GM15510 (cell line): ENCODE measurements around the gene SMAP2.

Source experiments
- POLR2A ChIP-seq: IDR thresholded peaks from 3 replicates; pipeline ENCODE4 v1.6.1; 2011; ENCODE audit warnings: borderline replicate concordance; ENCODE audit not compliant: insufficient read length; ENCODE audit errors: extremely low read depth

Gene SMAP2

DNA sequence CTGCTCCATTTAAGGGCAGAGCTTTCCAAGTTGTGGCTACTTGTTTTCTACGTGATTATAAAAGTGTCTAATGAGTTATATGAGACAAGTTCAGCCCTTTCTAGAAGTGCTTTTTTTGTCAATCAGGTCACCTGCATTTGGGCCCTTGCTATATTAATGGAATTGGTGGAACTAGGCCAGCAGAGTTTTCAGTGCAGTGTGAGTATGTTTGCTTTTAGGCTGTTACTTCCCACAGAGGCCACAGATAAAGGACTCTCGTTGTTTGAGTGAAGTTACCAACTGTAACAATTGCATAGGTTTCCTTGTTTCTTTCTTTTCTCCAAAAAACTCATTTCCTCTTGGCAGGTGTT lies 10.9 kb downstream of the SMAP2 start:
- no peak for TF ChIP-seq POLR2A

DNA sequence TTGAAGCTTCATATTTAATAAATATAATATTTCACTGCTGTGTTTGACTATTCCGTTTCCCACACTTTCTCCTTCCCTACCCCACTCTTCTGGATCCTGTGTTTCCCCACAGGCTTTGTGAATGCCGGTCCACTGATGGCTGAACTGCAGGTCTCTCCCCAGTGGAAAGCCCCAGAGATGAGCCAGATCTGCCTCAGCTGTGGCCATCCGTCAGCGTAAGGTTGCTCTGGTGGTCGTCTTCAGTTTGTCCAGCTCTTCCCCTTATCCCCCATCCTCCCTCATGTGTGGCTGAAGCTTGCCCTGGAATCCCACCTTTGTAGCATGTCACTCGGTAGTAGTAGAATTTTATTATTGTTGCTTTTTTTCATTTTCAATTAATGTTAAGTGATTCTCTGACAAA lies 11.4 kb downstream of the SMAP2 start:
- TF ChIP-seq POLR2A, result no peak

DNA sequence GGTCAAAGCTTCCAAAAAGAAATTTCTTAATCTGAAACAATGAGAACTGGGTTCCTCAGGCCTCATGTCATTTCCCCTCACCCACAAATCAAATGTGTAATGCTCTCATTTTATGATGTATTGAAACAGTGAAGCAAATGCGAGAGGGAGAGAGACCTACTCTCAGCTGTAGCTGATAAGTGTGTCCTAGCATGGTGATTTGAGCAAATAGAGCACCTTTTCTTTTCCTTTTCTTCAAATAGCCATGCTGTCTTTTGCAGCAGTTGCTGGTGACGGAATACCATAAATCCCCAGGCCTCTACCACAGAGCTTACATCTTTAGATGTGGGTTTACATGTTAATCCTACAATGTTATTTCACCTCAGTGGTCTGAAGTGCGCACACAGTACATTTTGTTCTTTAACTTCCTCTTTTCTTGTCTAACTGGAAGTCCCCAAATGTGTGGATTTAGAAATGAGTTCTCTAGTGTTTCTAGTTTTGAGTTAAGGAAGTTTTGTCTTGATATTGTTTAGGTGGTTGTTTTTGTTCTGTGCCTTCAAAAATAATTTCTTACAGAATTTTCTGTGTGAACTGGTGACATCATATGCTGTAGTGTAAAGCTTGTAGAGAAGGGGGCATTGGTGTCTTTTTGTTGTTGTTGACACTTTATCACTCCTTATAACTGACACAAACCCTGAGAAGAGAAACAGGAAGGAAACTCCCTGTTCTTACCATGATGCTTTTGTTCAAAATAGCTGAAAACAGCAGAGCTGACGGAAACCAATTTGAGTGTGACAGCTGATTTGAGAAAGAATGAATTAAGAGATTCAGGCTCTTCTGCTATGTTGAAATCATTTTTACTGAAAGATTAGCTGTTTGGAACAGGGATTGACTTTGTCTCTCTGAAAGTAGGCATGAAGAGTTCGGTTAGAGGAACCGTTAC lies 12.2 kb downstream of the SMAP2 start:
- no peak for TF ChIP-seq POLR2A

DNA sequence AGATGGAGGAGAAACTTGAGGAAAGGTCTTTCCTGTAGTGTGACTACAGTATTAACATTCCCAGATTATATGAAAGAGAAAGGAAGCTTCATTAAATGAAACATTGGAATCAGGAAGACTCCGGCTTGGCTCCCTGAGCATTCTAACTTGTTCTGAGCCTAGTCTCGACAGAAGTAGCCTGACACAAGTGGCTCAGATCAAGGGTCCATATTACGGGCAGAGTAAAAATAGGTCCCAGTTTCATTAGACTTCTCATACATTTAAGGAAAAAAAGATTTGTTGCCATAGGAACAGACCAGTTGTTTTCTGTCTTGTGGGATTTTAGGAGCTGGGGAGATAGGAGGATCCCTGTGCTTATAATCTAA lies 12.8 kb downstream of the SMAP2 start:
- no peak for TF ChIP-seq POLR2A

DNA sequence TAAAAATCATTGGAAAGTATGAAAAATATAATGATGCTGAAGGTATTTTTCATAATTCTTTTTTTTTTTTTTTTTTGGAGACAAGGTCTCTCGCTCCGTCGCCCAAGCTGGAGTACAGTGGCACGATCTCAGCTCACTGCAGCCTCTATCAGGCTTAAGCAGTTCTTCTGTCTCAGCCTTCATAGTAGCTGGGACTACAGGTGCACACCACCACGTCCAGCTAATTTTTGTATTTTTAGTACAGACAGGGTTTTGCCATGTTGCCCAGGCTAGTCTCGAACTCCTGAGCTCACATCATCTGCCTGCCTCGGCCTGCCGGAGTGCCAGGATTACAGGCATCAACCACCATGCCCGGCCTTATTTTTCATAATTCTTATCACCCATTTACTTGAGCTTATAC lies 13.3 kb downstream of the SMAP2 start:
- TF ChIP-seq POLR2A, result no peak

DNA sequence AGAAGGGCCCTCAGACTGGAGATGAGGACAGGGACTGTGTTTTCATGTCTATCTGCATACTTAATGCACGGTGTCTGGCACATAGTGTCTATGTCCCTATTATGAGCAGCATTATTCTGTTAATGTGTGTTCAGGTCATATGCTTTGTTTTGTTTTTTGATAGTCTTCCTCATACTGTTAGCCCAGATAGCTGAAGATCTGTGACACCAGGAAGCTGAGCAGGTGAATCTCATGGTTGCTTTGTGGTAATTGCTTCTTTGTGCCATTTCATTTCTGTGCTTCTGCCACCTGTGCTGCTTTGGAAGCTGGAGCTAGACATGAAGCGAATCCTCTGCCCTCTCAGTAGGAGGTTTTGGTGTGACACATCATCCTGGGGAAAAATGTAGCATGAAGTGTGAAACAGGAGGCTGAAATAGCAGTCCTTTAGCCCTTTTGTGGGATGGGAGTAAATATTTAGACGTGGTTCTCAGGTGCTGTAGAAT lies 15.8 kb downstream of the SMAP2 start:
- TF ChIP-seq POLR2A, result no peak

DNA sequence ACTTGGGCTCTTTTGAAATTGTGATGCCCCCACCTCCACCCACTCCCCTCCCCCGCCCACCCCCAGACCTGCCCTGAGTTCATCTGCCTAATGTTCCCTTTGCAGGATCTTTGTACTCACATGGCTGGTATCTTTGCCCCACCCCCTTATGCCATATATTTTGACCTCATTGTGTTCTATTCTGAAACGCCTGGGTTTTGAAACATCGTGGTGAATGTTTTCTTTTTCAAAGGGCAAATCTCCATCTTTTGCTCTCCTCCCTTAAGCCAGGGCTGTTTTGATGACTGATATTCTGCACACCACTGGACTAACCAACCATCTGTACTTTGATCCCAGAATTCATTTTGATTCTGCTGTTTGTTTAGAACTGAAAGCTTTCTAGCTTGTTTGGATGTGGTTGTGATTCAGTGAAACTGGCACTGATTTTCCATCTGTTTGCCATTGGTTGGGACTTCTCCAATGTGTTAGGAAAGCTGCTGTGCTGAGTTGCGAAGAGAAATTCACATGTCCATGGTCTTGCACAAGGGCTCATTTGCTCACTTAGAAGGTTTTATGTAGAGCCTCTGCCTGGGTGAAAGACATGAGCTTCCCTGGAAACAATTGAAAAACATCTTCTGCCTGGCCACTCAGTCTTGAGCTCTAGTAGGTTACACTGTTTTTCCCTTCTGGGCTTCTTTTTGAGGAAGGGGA lies 16.5 kb downstream of the SMAP2 start:
- TF ChIP-seq POLR2A, result no peak

DNA sequence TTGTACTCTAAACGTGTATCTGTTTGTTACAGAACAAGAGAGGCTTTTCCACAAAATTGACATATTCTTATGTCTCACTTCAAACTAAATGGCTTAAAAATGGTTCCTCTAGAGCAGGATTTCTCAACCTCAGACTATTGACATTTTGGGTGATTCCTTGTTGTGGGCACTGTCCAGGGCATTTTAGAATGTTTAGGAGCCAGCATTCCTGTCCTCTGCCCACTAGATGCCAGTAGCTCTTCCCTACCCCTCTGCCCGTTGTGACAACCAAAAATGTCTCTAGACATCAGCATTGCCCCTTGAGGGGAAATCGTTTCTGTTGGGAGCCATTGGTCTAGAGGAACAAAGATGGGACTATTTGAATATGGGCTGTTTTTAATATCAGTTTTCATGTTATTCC lies 17.3 kb downstream of the SMAP2 start:
- no peak for TF ChIP-seq POLR2A

DNA sequence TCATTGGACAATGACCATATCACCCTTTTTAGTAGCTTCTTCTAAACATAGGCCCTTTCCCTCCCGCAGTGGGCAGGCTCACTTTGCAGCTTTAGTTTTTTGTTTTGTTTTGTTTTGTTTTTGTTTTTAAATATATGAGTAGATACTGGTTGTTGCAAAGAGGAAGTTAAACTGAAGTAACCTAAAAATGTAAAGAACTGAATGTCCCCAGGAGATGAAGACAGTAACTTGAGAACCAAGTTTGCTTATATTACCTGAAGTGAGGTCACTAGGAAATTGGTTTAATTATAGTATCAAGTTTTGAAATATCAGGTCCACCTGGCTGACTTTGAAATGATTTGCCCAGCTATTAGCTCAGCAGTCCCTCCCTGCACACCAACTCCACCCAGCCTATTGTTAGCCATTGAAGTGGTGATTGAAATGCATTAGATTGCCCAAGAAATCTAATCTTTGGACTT lies 18.2 kb downstream of the SMAP2 start:
- TF ChIP-seq POLR2A, result no peak

DNA sequence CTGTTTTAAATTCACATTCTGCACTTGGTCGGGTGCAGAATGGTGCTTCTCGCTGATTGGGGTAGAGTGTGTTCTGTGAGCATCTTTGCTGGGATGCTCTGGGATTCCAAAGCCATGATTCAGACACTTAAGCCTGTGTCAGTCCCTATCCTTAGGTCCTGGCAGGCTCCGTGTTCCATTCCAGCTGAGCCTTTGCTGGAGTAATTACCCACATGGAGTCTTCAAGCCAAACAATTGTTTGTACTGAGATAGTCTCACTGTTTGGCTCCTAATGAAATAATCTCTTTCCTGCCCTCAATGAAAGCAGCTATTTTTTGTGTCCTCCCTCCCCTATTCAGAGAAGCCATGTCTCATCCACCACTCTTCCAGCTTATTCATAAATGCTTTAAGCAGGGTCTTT lies 18.7 kb downstream of the SMAP2 start:
- TF ChIP-seq POLR2A, result no peak

DNA sequence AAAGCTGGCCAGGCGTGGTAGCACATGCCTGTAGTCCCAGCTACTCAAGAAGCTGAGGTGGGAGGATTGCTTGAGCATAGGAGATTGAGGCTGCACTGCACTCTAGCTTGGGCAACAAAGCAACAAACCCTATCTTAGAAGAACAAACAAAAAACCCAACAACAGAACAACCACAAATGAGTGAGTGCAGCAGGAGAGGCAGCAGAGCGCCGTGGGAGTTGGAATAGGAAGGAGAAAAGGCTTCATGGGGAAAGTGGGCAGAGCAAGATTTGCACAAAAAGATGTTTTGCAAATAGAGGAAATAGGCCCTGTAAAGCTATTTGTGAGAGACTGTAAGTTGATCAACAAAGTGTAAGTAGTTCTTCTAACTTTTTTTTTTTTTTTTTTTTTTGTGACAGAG lies 19.6 kb downstream of the SMAP2 start:
- TF ChIP-seq POLR2A, result no peak

DNA sequence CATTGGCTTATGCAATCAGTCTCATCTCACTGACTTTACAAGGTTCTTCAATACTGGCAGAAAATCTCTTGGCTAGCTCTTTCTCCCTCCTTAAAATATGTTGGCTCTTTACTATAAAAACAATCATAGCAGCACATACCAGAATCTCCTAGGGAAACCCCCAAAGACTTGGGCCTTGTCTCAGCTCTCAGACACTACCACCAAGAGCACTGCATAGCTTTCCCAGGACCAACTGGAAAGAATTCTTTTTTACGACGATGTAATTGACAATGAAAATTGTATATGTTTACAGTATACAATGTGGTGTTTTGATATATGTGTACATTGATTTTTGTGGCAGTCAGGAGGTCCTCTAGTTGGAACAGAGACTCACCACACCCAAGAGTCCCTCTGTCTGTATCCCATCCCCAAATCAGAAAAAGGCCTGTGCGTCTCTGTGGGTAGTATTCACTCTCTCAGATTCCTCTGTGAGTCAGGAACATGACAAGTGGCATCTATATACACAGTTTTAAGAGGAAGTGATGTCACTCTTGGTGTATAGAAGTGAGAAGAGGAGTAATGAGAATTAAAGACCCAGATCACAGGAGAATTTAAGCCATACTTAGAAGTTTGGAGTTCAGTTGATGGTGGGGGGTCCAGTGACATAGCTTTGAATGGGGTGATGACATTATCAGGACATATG lies 21.1 kb downstream of the SMAP2 start:
- peak; percentile 19 for TF ChIP-seq POLR2A

DNA sequence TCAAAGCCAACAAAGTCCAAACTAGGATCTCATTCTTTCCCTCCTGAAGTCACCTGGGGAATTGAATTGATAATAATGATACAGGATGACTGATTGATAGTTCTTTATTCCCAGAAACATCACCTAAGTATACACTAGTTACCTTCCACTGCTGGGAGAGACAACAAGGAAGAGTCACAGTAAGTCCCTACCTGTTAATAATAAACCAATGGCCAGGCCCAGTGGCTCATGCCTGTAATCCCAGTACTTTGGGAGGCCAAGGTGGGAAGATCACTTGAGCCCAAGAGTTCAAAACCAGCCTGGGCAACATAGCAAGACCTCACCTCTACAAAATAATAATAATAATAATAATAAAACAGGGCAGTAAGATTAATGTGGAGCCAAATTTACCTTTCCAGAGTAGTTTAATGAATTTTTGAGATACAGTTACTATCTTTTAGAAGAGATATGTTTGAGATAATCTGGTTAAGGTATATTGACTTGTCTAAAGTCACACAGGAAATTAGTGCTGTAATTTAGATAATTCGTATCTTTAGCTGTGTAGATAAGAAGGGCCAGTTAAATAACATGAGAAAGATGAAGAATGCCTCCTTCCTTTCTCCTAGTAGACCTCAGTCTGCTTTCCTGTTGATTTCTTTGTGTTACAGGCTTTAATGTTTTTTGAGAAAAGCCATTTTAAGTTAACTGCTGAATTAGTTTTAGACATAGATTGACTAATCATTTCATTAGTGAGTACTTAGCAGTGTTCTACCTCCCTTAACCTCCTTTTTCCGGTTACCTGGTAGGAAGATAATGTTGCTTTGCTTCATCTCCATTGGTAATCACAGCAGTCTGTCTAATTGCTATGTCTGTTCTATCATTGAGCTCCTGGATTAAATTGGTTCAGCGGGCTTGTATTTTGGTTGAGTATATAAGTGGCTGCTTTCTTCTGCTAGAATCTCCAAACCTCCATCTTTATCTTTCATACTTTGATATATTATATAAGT lies 22.0 kb downstream of the SMAP2 start:
- no peak for TF ChIP-seq POLR2A

DNA sequence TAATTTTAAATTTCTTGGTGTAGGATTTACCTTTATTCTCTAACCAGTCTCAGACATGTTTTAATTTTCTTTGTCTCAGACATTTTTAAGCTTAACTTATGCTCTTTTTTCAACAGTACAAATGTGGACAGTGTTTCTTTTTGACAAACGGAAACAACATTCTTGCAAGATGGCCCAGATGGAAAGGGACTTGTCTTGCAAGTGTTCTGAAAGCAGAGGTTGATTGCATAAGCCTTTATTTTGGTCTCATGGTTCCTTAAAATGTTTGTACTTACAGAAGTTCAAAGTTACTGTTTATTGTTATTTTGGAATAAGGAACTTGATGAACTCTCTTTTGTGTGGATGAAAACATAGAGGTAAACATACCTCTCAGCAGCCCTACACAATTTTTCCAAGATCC lies 22.9 kb downstream of the SMAP2 start:
- TF ChIP-seq POLR2A, result no peak

DNA sequence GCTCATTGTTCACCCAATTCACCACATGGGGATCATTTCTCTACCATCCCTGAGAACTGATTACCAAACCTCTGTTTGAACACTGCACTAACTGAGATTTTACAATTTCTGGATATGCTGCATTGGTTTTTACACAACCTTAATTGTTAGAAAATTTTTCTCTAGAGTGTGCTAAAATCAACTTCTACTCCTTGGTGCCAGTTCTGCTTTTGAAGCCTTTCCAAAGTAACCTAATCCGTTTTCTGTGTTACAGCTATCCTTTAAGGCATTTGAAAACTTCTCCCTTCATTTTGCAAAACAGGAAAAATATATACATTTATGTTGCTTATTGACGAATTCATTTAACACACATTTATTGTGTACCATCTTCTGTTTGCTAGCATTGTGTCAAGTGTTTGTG lies 23.7 kb downstream of the SMAP2 start:
- TF ChIP-seq POLR2A, result no peak
